NCI-H1417 treated with DMSO at 0.1 percent for 48 hours (cell line): ENCODE measurements around the gene ANKRD34B.

Experiments
- DNase-seq: peaks from one replicate; lab custom pipeline; 2025; lab: John Stamatoyannopoulos, UW

Gene ANKRD34B

DNA sequence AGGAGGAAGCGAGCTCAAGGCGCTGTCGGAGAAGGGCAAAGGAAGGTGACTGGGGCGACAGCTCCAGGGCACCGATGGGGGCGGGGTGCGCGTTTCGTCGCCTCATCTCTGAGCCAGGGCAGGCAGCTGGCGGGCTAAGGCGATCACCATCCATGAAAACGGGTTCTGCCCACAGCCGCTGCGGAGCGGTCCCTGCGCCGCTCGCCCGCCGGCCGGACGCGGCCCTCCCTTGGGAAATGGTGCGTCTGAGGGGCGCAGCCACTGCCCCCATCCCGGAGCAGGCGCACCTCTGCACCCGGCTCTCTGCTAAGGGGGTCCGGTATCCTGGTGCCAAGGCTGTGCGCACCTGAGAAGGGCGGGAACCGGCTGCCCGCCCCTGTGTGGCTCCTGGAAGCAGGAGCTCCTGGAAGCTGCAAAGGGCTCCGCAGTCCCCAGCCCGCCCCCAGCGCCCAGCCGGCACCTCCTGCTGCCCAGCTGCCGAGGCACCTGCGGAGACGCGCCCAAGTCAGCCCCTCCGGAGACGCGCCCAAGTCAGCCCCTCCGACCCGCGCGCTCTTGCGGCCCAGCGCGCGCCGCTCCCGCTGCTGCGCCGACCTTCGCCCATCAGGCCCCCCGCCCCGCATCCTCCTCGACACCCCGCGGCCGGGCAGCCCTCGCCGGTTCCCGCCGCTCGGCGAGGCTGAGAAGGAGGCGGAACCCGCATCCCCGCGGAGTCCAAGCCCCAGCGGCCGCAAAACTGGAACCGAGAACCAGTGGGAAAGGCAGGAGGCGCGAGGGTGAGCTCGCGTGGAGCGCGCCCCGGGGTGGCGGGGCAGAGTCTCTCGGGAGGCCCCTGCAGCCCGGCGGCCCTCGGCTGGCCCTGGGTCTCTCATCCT, 757 bp downstream of the ANKRD34B start:
- DNase-seq: no peak

DNA sequence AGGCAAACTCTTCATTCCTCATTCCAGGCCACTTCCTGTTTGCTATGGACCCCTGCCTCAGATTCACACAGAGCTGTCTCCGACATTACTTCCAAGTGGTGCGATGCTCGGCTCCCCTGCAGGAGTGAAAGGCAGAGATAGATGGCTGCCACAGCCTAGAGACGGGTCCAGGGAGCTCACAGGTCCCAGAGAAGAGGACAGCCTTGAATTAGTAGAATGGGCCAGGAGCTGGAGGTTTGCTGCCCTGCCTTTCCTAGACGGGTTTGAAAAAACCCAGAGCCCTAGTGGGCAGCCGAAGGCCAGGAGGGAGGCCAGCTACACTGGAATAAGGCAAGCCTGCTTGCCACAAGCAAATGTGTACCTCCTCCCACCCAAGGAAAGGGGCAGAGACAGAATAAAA, 1.8 kb downstream of the ANKRD34B start:
- DNase-seq: no peak

DNA sequence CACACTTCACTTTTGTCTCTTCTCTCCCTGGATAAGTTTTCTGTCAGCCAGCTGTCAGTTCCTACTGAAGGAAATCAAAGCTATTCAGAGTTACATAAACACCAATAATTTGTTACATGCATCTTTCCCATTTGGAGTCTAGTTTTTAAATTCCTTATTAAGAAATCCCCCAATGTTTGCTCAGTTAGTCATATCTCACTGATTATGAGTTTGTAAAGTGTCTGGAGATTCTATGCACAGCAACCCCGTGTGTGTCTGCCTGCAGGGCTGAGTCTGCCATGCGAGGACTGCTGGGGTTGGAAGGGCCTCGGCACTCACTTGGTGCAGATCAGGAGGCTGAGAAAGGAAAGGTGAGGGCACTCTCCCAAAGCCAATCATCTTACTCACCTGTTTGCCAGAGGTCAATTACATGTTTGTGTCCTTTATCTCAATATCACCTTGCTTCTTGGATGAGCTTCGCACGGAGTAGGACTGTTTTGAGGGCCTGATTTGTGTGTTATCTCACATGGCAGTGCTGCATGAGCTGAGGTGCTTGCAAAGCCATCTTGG, 3.3 kb downstream of the ANKRD34B start:
- DNase-seq: no peak

DNA sequence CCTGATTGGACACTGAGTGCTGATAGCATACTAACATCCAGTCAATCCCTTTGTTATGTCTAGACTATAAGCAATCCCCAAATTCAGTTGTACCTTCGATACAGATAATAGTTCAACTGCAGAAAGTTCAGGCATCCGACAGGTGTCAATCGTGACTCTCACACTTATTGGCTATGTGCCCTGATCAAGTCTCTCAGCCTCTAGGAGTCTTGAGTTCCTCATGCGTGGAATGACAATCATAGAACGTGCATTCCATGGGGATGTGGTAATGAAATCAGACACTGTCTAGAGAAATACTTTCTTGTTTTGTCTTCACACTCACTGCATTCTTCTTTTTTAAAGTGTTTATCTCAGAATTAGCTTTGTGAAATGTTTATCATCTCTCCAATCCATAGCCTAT, 4.8 kb downstream of the ANKRD34B start:
- DNase-seq: no peak

DNA sequence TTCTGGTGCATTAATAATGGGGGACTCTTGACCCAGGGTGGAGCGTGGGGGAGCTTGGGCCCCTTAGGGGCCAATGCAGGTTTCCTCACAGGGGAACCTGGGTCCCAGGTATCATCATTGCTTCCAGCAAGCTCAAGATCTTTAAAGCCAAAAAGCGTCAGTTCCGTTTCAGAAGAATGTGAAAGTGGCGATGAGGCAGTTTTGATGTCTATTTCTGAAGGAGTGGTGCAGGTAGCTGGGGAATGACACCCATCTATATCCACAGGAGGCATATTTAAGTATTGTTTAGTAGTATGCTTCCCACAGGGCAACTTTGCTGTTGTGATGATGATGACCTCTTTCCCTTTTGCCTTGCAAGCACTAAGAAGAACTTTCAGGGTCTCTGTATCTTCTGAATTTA, 10.8 kb downstream of the ANKRD34B start:
- no peak for DNase-seq

DNA sequence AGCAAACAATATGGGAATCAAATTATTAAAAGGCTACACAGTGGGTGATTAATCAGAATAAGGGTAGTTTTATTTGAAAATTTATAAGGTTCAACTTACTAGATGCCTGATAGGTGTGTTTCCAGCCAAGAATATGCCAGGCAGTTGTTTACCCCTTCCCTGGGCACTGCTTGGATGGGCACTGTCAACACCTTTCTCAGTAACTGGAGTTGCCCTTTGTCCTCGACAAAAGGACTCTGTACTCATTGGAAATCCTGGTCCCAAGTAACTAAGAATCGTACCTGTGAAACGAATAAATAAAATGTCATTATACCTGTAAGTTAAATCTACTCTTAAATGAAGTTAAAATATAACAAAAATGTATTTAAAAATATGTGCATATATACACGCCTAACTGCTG, 15.0 kb downstream of the ANKRD34B start:
- DNase-seq: no peak

DNA sequence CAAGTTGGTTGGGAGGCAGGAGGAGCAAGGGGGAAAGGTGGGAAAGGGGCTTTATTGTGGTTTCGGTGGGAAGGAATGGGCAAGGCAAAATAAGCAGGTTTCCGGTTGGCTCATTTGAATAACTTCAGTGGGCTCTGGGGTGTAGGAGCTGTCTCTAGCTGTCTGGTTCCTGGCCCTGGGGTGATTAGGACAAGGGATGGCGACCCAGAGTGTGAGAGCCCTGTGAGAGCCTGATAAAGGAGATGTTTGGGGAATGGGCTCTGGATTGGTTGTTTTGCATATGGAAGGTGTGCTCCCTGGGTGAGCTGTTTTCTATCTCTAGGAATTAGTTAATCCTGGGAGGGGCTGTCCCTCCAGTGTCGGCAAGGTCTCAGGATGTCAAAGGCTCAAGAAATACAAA, 15.4 kb downstream of the ANKRD34B start:
- DNase-seq: no peak

DNA sequence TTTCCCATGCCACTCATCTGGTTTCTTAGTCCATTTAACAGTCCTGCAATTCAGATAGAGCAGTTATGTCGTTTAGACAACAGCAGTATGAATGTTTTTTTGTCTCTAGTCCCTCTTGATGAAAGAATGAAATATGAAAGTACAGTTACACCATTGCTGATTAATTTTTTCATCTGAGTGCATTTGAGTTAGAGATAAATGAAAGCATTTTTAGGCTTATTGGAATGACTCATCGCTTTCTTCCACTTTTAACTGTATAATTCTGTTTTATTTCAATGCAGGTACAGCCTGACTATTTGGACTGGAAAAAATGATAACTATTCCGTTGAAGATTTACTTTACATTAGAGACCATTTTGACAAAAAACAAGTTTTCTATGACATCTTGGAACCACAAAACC, 28.7 kb downstream of the ANKRD34B start:
- no peak for DNase-seq

DNA sequence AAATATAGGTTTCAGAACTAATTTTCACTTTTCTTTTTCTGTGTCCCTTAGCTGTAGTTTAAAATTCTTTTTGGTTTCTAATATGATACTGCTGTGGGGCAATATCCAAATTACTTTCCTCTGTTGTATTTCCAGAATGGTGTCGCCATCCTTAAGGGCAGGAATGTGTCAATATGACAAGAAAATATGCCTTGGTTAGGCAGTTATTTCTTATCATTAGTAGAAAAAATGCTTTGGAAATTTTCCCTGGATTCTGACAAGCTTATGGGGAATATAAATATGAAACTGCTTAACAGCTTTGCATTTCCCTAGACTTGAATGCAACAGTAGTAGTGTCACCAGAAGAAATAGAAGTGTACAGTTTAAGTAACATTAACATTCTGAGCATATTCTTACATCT, 29.4 kb downstream of the ANKRD34B start:
- DNase-seq: no peak

DNA sequence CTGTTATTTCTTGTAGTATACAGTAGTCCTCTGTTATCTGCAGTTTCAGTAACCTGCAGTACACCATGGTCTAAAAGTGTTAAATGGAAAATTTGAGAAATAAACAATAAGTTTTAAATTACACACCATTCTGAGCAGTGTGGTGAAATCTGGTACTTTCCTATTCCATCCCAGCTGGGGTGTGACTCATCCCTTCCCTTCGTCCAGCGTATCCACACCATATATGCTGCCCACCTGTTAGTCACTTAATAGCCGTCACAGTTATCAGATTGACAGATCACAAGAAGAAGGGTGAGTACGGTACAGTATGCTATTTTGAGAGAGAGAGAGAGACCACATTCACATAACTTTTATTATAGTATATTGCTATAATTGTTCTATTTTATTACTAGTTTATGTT, 53.3 kb downstream of the ANKRD34B start:
- no peak for DNase-seq

DNA sequence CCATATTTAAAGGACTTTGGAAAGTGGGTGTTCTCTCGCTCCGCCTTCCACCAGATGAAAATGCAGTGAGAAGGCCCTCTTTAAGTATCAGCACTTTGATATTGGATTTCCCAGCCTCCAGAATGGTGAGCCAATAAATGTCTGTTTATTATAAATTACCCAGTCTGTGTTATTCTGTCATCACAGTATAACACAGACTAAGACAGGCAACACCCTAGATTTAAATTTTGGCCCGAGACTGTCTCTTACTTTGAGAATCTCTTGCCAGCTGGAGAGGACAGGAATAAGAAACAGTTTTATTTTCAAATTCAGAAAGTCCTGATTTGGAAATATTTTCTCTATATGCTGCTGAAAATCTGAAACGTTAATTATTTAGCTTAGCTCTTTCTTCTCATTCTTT, 60.7 kb downstream of the ANKRD34B start:
- DNase-seq: no peak

DNA sequence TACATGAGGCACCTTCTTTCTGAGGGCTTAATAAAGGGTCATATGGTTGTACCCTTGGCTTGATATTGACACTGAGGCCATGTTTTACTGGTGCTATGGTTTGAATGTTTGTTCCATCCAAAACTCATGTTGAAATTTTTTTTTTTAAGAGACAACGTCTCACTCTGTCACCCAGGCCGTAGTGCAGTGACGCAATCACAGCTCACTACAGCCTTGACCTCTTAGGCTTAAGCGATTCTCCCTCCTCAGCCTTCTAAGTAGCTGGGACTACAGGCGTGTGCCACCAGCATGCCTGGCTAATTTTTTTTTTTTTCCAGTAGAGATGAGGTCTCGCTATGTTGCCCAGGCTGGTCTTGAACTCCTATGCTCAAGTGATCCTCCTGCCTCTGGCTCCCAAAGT, 61.2 kb downstream of the ANKRD34B start:
- DNase-seq: no peak

DNA sequence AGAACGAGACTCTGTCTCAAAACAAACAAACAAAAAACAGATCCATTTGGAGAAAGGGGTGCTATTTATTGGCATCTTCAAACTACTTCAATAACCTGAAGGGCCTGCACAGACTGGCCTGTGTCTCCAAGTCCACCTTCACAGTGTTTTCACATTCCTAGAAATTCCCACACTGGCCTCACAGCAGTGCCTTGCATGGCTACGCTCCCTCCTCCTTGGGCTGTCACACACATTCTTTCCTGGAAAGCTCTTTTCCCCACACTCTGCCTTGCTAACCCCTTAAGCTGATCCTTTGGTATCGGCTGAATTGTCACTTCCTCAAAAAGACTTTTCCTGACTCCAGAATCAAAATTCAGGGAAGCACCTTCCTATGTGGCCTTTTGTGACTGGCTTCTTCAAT, 62.4 kb downstream of the ANKRD34B start:
- DNase-seq: no peak
